AG09309 (cell line): Measurements from ENCODE around the gene RASSF8.
A peak's percentile ranks its signal among the peaks of the same experiment; 100 is the strongest.

Experiments
- DNase-seq: peaks from one replicate; pipeline ENCODE4 v3.0.0-alpha.2; 2010; ENCODE audit warnings: low read depth
- H3K4me3 ChIP-seq: 2 replicates; pipeline ENCODE4 v1.5.1; 2011; ENCODE audit warnings: mild to moderate bottlenecking, low read depth, low read length, moderate library complexity; ENCODE audit not compliant: control insufficient read depth
- TF ChIP-seq, protein P1 (sequence below): IDR thresholded peaks from 2 replicates; pipeline ENCODE4 v1.5.1; 2011; ENCODE audit warnings: mild to moderate bottlenecking, low read depth, low read length, inconsistent platforms; ENCODE audit not compliant: insufficient read depth, control insufficient read depth; ENCODE audit errors: missing control alignments

The RASSF8 gene

DNA sequence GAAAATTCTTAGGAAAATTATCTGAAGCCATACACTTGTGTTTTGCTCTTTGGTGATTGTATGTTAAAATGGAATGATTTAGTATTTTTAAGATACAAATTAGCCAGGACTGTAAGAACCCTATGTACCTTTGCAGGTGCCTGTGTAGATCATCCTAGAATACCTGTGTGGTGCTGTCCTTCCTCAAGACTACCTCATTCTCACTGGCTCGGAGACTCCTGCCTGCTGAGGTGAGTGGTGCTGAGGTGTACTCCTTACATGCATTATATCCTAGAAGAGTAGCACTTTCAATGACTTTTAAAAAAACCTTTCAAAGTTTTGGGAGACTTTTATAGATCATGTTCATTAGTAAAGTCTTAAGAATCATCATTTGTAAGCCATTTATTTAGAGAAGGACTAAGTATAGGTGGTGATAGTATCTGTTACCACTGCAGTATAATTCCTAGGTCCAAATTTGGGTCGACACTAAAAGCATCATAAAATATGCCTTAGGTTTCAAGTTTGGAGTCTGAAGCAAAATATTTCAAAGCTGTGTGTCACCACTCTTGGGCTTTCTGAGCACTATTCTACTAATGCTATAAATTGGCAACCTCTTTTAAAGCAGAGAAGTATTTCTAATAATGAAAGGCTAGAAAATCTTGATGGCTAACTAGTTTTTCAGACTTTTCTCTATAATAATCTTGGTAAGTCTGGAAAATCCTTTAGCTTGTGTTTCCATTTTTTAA lies 36.6 kb downstream of the RASSF8 start:
- TF ChIP-seq, protein P1, sequence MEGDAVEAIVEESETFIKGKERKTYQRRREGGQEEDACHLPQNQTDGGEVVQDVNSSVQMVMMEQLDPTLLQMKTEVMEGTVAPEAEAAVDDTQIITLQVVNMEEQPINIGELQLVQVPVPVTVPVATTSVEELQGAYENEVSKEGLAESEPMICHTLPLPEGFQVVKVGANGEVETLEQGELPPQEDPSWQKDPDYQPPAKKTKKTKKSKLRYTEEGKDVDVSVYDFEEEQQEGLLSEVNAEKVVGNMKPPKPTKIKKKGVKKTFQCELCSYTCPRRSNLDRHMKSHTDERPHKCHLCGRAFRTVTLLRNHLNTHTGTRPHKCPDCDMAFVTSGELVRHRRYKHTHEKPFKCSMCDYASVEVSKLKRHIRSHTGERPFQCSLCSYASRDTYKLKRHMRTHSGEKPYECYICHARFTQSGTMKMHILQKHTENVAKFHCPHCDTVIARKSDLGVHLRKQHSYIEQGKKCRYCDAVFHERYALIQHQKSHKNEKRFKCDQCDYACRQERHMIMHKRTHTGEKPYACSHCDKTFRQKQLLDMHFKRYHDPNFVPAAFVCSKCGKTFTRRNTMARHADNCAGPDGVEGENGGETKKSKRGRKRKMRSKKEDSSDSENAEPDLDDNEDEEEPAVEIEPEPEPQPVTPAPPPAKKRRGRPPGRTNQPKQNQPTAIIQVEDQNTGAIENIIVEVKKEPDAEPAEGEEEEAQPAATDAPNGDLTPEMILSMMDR, result no peak
- no peak for DNase-seq
- H3K4me3 ChIP-seq, result no peak overlapping the region

GRCh38 chr12:25995906-25996305 lies 37.4 kb downstream of the RASSF8 start:
- H3K4me3 ChIP-seq, result no peak overlapping the region
- DNase-seq, result no peak
- TF ChIP-seq, protein P1, result no peak

- DNase-seq, result no peak
- TF ChIP-seq, protein P1, result no peak
- no peak overlapping the region for H3K4me3 ChIP-seq
Observed at GRCh38 chr12:25996677-25997076, 38.2 kb downstream of the RASSF8 start.

DNA sequence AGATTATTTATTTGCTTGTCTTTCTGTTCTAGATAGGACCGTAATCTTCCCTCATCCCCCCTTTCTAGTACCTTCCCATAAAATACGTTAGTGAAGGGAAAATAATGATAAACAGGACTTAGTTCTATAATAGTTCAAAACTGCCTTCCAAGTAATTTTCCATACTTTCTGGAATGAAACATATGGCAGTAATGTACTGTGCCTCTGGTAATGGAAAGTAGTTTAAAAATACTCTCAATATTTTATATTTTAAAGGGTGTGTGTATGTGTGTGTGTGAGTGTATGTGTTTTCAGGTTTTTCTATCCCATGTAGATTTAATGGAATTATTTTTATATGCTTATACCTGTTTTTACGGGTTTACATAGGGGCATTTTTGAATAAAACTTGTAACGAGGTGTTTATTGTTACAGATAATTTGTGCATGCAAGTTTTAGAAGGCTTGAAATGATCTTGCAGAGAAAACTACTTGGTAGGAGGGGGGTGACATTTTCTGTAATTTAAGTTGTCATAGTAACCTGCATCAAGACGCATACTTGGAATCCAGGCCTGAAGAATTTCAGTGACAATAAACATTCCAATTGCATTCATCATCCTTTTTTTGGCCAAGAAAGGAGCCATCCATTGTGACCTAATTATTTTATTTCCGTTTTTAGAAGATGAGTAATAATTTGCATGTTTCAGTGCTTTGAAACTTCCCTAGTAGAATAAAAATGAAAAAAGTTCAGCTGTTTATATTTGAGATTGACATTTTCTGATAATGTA lies 38.9 kb downstream of the RASSF8 start:
- DNase-seq, result peak; percentile 91

GRCh38 chr12:26000898-26001297 lies 42.4 kb downstream of the RASSF8 start:
- no peak for DNase-seq
- TF ChIP-seq, protein P1, result no peak
- H3K4me3 ChIP-seq, result no peak overlapping the region

More for the DNA sequence above, 38.9 kb downstream of the RASSF8 start:
- TF ChIP-seq, protein P1, result no peak
- no peak overlapping the region for H3K4me3 ChIP-seq

GRCh38 chr12:26001530-26001929 lies 43.0 kb downstream of the RASSF8 start:
- TF ChIP-seq, protein P1, result no peak
- H3K4me3 ChIP-seq, result no peak overlapping the region
- DNase-seq, result no peak
